HCT116 (cell line): ENCODE results near the gene ELP1. TPM values are rescaled to one million over a fixed set of nuclear protein-coding genes. Genes with fewer than 3 reads are reported as not detected.
"Not testable (repeated sequence)": the region's sequence is repeated elsewhere in the genome, so short reads cannot be mapped to it uniquely, and the experiment has no call there.

Experiments
- ATAC-seq: fragments of 200-7000 bp; cut with Tn5 transposase; 2 replicates; pipeline ENCODE4 v1.9.1; 2020; ENCODE audit warnings: mild to moderate bottlenecking, moderate library complexity
- BruUV-seq: library from RNA; stranded (reverse); fragments of 400-500 nt; replicated peaks from 2 replicates; lab custom pipeline; 2021; lab: Mats Ljungman, UMichigan
- CTCF ChIA-PET: fragments of 300-600 bp; sonication (Branson Sonifier 250); formaldehyde crosslinking; loops from one replicate; lab custom pipeline; 2021; ENCODE audit warnings: antibody characterized with exemption; lab: Charles Lee
- POLR2A ChIA-PET: fragments of 300-600, 350-600 bp; sonication (Branson Sonifier 250); formaldehyde crosslinking; loops from one replicate; lab custom pipeline; 2021; ENCODE audit warnings: antibody characterized with exemption; lab: Charles Lee
- RAD21 ChIA-PET, 2 experiments: fragments of 300-600 bp; sonication (Branson Sonifier 250); formaldehyde crosslinking; loops; one replicate each; lab custom pipeline; 2023; ENCODE audit warnings: low total read pairs in 2 of 2; ENCODE audit not compliant: uncharacterized antibody in 2 of 2, unreplicated experiment in 2 of 2, low non-redundant PET in 1 of 2; lab: Charles Lee
- DNase-seq: peaks from one replicate; pipeline ENCODE4 v3.0.0-alpha.2; 2010; ENCODE audit warnings: low read depth, low spot score
- H2AFZ ChIP-seq: fragments of 200-600 bp; shearing (Covaris generic), sonication (generic); 2 replicates; pipeline ENCODE4 v1.6.1; 2017; ENCODE audit warnings: low read depth, mixed run types, mixed read lengths, antibody characterized with exemption, low read length; ENCODE audit not compliant: poor library complexity, severe bottlenecking
- H3K27ac ChIP-seq: 2 replicates; pipeline ENCODE4 v1.5.1; 2012; ENCODE audit warnings: low read depth, low read length
- H3K27me3 ChIP-seq: fragments of 200-600 bp; sonication (generic); 2 replicates; pipeline ENCODE4 v1.6.1; 2016; ENCODE audit warnings: mixed run types, low read length, mixed read lengths; ENCODE audit not compliant: insufficient read depth
- H3K36me3 ChIP-seq, 2 experiments: fragments of 200-500 bp in 1 of 2; fragments of 200-600 bp in 1 of 2; sonication (Bioruptor generic) in 1 of 2; sonication (generic) in 1 of 2; 2 replicates each; pipeline versions ENCODE4 v1.5.1 to v1.6.1; 2014 to 2016; ENCODE audit warnings: low read length in 2 of 2, inconsistent platforms in 1 of 2, mixed read lengths in 1 of 2, mixed run types in 1 of 2; ENCODE audit not compliant: insufficient read depth in 2 of 2, control insufficient read depth in 1 of 2
- H3K4me1 ChIP-seq, 2 experiments: fragments of 200-600 bp in 1 of 2; sonication (generic) in 1 of 2; 2 replicates each; pipeline versions ENCODE4 v1.5.1 to v1.6.1; 2012 to 2017; ENCODE audit warnings: low read length in 2 of 2, inconsistent platforms in 1 of 2, mild to moderate bottlenecking in 1 of 2, mixed read lengths in 1 of 2, mixed run types in 1 of 2, moderate library complexity in 1 of 2; ENCODE audit not compliant: insufficient read depth in 2 of 2, control insufficient read depth in 1 of 2
- H3K4me2 ChIP-seq: fragments of 200-600 bp; sonication (generic); 2 replicates; pipeline ENCODE4 v1.6.1; 2017; ENCODE audit warnings: mixed run types, low read length, mixed read lengths
- H3K4me3 ChIP-seq, 2 experiments: fragments of 200-600 bp in 1 of 2; sonication (generic) in 1 of 2; replicated peaks in 1 of 2; 2 replicates each; pipeline ENCODE4 v1.5.1; 2011 to 2016; ENCODE audit warnings: low read length in 2 of 2, control low read depth in 1 of 2, low read depth in 1 of 2, mild to moderate bottlenecking in 1 of 2, mixed read lengths in 1 of 2, mixed run types in 1 of 2
- H3K79me2 ChIP-seq: fragments of 200-600 bp; sonication (generic); 2 replicates; pipeline ENCODE4 v1.6.1; 2017; ENCODE audit warnings: mild to moderate bottlenecking, mixed run types, low read length, moderate library complexity, mixed read lengths; ENCODE audit not compliant: insufficient read depth
- H3K9ac ChIP-seq: fragments of 200-600 bp; sonication (generic); 2 replicates; pipeline ENCODE4 v1.6.1; 2016; ENCODE audit warnings: low read length, mixed read lengths
- H3K9me2 ChIP-seq: fragments of 200-600 bp; sonication (generic), shearing (Covaris generic); 2 replicates; pipeline ENCODE4 v1.6.1; 2017; ENCODE audit warnings: mixed run types, mild to moderate bottlenecking, moderate library complexity; ENCODE audit not compliant: insufficient read depth
- H3K9me3 ChIP-seq, 2 experiments: fragments of 200-500 bp in 1 of 2; fragments of 200-600 bp in 1 of 2; sonication (Bioruptor generic) in 1 of 2; sonication (generic) in 1 of 2; 2 replicates each; pipeline ENCODE4 v1.6.1; 2014 to 2017; ENCODE audit warnings: low read length in 2 of 2, mixed read lengths in 2 of 2, inconsistent platforms in 1 of 2, low read depth in 1 of 2, mild to moderate bottlenecking in 1 of 2, mixed run types in 1 of 2, moderate library complexity in 1 of 2; ENCODE audit not compliant: control insufficient read depth in 1 of 2, insufficient read depth in 1 of 2
- H4K20me1 ChIP-seq: fragments of 200-600 bp; sonication (generic), shearing (Covaris generic); 2 replicates; pipeline ENCODE4 v1.6.1; 2017; ENCODE audit warnings: mixed run types, mild to moderate bottlenecking, moderate library complexity; ENCODE audit not compliant: insufficient read depth
- CEBPB ChIP-seq: IDR thresholded peaks from 2 replicates; pipeline ENCODE4 v1.6.1; 2012; ENCODE audit warnings: low read depth
- EGR1 ChIP-seq: IDR thresholded peaks from 2 replicates; pipeline ENCODE4 v1.6.1; 2012; ENCODE audit warnings: low read depth
- POLR2AphosphoS5 ChIP-seq: IDR thresholded peaks from 2 replicates; pipeline ENCODE4 v1.6.1; 2011; ENCODE audit warnings: mild to moderate bottlenecking, low read depth, low read length, moderate library complexity
- ZNF274 ChIP-seq: fragments of 200-500 bp; sonication (Bioruptor generic); IDR thresholded peaks from 2 replicates; pipeline ENCODE4 v1.6.1; 2014; ENCODE audit warnings: mild to moderate bottlenecking, low read depth, low read length, inconsistent platforms
- intact Hi-C: fragments of 100-400 bp; cut with micrococcal nuclease; formaldehyde crosslinking; loops from 2 replicates; pipeline ENCODE4 v1.10.0; 2022
- total RNA-seq: library from RNA; stranded (reverse); gene quantifications from one replicate; pipeline ENCODE4 v1.2.1, GENCODE V29; 2021; ENCODE audit not compliant: unreplicated experiment

ELP1 gene
- total RNA-seq, 1 experiment from 2014 or later = 28.8 TPM

DNA sequence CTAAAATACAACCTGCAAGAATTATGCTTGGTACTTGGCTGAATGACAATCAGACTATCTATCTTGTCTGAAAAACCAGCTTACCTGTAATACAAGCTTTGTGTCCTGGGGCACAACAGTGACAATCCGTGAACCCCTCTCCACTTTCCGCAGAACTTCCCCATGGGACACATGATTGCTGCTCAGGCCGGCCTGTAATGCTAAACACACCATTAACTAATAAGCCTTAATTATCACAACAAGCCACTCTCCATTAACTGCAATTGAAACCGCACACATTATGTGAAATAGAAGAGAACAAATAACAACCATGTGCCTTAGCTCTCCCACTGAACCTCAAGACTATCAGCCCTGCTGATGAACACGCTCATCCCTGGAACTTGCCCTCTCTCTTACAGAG lies 33.7 kb downstream of the ELP1 start:
- BruUV-seq = no TSS peak
- Histone ChIP-seq H3K9me3 (no peaks in the 10 kb centered on the region), H3K4me2 (no peak overlapping the region), H3K4me3 (no peak overlapping the region), H3K9me2 (no peaks in the 10 kb centered on the region), H3K79me2 (no peaks in the 10 kb centered on the region), H3K27ac (no peak overlapping the region), H3K27me3 (no peaks in the 10 kb centered on the region), H3K4me1 (no peaks in the 10 kb centered on the region), H3K36me3 (peaks cover 45 to 52% of the 10 kb centered on the region in 2 experiments; a peak in 3 of 4 replicates), H2AFZ (no peak overlapping the region), H4K20me1 (no peaks in the 10 kb centered on the region), H3K9ac (no peak overlapping the region)
- ATAC-seq = no peak
- ChIA-PET POLR2A (no interaction called here), RAD21 (no interaction called here), CTCF (interaction anchor here (1.3 kb wide), 1 partner anchor 54 kb away, joined by 3 read pairs; no protein-coding TSS in a partner anchor)
- no peak for DNase-seq
- TF ChIP-seq CEBPB = no peak
- TF ChIP-seq POLR2AphosphoS5 = no peak
- TF ChIP-seq EGR1 = no peak
- no peak for TF ChIP-seq ZNF274
- intact Hi-C loops = no loop called here

DNA sequence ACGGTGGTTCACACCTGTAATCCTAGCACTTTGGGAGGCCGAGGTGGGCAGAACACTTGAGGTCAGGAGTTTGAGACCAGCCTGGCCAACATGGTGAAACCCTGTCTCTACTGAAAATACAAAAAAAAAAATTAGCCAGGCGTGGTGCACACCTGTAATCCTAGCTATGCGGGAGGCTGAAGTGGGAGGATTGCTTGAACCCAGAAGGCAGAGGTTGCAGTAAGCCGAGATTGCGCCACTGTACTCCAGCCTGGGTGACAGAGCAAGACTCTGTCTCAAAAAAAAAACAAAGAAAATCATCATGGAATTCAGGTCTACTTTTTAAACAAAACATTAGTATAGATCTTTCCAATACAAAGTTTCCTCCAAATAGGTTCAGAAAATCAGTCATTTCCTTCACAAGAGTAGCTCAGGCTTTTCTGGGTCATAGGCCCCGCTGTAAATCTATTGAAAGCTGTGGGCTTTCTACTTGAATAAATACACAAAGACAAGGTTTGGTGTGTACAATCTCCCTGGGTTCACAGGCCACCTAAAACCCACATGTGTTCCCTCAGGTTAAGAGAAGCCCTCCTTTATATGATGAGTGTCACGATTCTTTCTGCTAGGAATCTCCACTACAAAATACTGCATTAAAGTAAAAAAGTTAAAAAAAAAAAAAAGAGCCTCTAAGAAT lies 34.8 kb downstream of the ELP1 start:
- H2AFZ ChIP-seq, H3K4me1 ChIP-seq, H3K79me2 ChIP-seq, H3K27ac ChIP-seq, H3K4me3 ChIP-seq, RAD21 ChIA-PET, POLR2A ChIA-PET, H3K9me3 ChIP-seq, intact Hi-C loops, H3K27me3 ChIP-seq, H4K20me1 ChIP-seq, H3K9me2 ChIP-seq, DNase-seq, H3K9ac ChIP-seq, ATAC-seq, BruUV-seq, H3K4me2 ChIP-seq: not testable (repeated sequence)
- peaks cover 41 to 50% of the 10 kb centered on the region in 2 experiments; a peak in 3 of 4 replicates for H3K36me3 ChIP-seq
- CTCF ChIA-PET = interaction anchor here (1.3 kb wide), 1 partner anchor 55 kb away, joined by 3 read pairs; no protein-coding TSS in a partner anchor
